HEK293T (cell line): Measurements from ENCODE around the gene XKR7.

Experiments used
- BHLHE40 ChIP-seq: fragments of 450-650 bp; IDR thresholded peaks from 2 replicates; pipeline ENCODE4 v1.6.1; 2016; ENCODE audit warnings: mild to moderate bottlenecking, moderate library complexity, borderline replicate concordance
- FOXA1 ChIP-seq: fragments of 450-650 bp; IDR thresholded peaks from 2 replicates; pipeline ENCODE4 v1.6.1; 2016; ENCODE audit warnings: mild to moderate bottlenecking
- FOXK2 ChIP-seq: fragments of 450-650 bp; IDR thresholded peaks from 2 replicates; pipeline ENCODE4 v1.6.1; 2016; ENCODE audit warnings: mild to moderate bottlenecking
- FOXM1 ChIP-seq: fragments of 450-650 bp; IDR thresholded peaks from 2 replicates; pipeline ENCODE4 v1.6.1; 2017; ENCODE audit warnings: mild to moderate bottlenecking, borderline replicate concordance
- SP1 ChIP-seq: fragments of 450-650 bp; IDR thresholded peaks from 2 replicates; pipeline ENCODE4 v1.6.1; 2017
- SUZ12 ChIP-seq: fragments of 450-650 bp; IDR thresholded peaks from 2 replicates; pipeline ENCODE4 v1.6.1; 2016; ENCODE audit warnings: mild to moderate bottlenecking
- TARDBP ChIP-seq: fragments of 450-650 bp; IDR thresholded peaks from 2 replicates; pipeline ENCODE4 v1.6.1; 2016
- ZNF384 ChIP-seq: fragments of 450-650 bp; IDR thresholded peaks from 2 replicates; pipeline ENCODE4 v1.6.1; 2016
- TF ChIP-seq, protein P1 (sequence below): fragments of 450-650 bp; IDR thresholded peaks from 2 replicates; pipeline ENCODE4 v1.6.1; 2016

DNA sequence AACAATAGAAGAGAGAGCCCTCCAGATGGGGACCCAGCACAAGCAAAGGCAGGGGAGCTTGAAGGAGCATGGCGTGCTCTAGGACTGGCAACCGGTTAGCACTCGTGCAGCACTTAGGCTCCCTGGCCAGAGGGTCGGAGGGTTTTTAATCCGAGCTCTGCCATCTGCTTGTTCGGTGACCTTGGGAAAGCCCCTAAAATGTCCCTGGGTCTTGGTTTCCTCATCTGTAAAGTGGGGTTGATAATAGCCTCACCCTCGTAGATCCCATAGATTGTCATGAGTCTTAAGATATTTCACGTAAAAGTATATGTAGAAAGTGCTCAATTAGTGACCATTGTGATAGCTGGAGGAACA lies 67.5 kb downstream of the XKR7 start:
- no peak for TF ChIP-seq BHLHE40
- no peak for TF ChIP-seq FOXK2
- no peak for TF ChIP-seq ZNF384
- TF ChIP-seq FOXA1, result no peak
- TF ChIP-seq SUZ12, result no peak
- TF ChIP-seq SP1, result no peak
- TF ChIP-seq TARDBP, result no peak
- TF ChIP-seq, protein P1, sequence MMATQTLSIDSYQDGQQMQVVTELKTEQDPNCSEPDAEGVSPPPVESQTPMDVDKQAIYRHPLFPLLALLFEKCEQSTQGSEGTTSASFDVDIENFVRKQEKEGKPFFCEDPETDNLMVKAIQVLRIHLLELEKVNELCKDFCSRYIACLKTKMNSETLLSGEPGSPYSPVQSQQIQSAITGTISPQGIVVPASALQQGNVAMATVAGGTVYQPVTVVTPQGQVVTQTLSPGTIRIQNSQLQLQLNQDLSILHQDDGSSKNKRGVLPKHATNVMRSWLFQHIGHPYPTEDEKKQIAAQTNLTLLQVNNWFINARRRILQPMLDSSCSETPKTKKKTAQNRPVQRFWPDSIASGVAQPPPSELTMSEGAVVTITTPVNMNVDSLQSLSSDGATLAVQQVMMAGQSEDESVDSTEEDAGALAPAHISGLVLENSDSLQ, result no peak
- no peak for TF ChIP-seq FOXM1
